Tibial nerve (tissue), 3 donors: ENCODE data around the gene NCOA1.

Experiments used
- POLR2A ChIP-seq, 2 donors: fragments of 450-650 bp; IDR thresholded peaks; one replicate each; pipeline ENCODE4 v1.6.1; 2017; ENCODE audit warnings: antibody characterized with exemption in 2 of 2, mild to moderate bottlenecking in 2 of 2, moderate library complexity in 2 of 2
- TF ChIP-seq, protein P1 (sequence below), 5 experiments: fragments of 200-600 bp in 3 of 5; fragments of 450-650 bp in 2 of 5; sonication (generic) in 3 of 5; IDR thresholded peaks; one replicate each; pipeline ENCODE4 v1.5.1; 2016 to 2019; ENCODE audit warnings: antibody characterized with exemption in 5 of 5, mild to moderate bottlenecking in 3 of 5, moderate library complexity in 2 of 5

GRCh38 chr2:24497685-24498084 lies 6.6 kb downstream of the NCOA1 start:
- TF ChIP-seq POLR2A (IDR thresholded peaks at IDR 0.05) = no peak
- TF ChIP-seq, protein P1, sequence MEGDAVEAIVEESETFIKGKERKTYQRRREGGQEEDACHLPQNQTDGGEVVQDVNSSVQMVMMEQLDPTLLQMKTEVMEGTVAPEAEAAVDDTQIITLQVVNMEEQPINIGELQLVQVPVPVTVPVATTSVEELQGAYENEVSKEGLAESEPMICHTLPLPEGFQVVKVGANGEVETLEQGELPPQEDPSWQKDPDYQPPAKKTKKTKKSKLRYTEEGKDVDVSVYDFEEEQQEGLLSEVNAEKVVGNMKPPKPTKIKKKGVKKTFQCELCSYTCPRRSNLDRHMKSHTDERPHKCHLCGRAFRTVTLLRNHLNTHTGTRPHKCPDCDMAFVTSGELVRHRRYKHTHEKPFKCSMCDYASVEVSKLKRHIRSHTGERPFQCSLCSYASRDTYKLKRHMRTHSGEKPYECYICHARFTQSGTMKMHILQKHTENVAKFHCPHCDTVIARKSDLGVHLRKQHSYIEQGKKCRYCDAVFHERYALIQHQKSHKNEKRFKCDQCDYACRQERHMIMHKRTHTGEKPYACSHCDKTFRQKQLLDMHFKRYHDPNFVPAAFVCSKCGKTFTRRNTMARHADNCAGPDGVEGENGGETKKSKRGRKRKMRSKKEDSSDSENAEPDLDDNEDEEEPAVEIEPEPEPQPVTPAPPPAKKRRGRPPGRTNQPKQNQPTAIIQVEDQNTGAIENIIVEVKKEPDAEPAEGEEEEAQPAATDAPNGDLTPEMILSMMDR (IDR thresholded peaks at IDR 0.05) = no peak
